Measurements from ENCODE around the gene PLCG1.

Gene PLCG1

DNA sequence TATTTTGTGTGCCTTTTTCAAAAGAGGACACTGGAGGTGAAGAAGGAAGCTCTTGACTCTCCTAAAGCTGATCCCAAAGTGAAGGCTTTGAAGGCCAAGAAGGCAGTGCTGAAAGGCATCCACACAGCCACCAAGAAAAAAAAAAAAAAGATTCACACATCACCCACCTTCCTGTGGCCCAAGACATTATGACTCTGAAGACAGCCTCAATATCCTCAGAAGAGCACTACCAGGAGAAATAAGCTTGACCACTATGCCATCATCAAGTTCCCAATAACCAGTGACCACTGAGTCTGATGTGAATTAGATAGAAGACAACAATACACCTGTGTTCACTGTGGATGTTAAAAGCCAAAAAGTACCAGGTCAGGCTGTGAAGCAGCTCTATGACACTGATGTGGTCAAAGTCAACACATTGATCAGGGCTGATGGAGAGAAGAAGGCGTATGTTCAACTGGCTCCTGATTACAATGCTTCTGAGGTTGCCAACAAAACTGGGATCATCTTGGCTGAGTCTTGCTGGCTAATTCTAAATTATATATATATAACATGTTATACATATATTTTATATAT, 59.4 kb downstream of the PLCG1 start:
- Histone ChIP-seq H3K36me3 (ENCODE audit: control insufficient read depth, insufficient read depth, low read length) (no peaks in the 10 kb centered on the region), H3K27ac (ENCODE audit: insufficient read depth, low read depth, low read length, poor library complexity, severe bottlenecking) (no peak overlapping the region), H3K4me3 (ENCODE audit: insufficient read depth, low read depth, low read length) (no peak overlapping the region), H3K9me3 (ENCODE audit: control insufficient read depth, low read length) (no peaks in the 10 kb centered on the region), H3K27me3 (ENCODE audit: control insufficient read depth, insufficient read depth, low read length, poor library complexity, severe bottlenecking) (no peaks in the 10 kb centered on the region), H3K4me1 (ENCODE audit: control insufficient read depth, insufficient read depth, low read length) (no peaks in the 10 kb centered on the region)
- WGBS, 2 experiments, result 94 to 100% methylated on average over 1 of the region's 1 CpG

DNA sequence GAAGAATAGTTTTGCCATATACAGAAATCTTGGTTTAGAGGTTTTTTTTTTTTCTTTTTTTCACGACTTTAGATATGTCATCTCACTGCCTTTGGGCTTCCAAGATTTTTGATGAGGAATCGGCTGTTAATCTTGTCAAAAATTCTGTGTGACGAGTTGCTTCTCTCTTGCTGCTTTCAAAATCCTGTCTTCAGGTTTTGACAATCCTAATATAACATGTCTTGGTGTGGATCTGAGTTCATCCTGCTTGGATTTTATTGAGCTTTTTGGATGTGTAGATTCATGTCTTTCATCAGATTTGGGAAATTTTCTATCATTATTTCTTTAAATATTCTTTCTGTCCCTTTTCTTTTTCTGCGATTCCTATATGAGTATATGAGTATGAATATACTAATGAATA, 61.1 kb downstream of the PLCG1 start:
- 92 to 95% methylated on average over 3 of the region's 4 CpGs for WGBS, 2 experiments
- Histone ChIP-seq H3K4me3 (ENCODE audit: insufficient read depth, low read depth, low read length) (no peak overlapping the region), H3K36me3 (ENCODE audit: control insufficient read depth, insufficient read depth, low read length) (no peaks in the 10 kb centered on the region), H3K4me1 (ENCODE audit: control insufficient read depth, insufficient read depth, low read length) (no peaks in the 10 kb centered on the region), H3K27ac (ENCODE audit: insufficient read depth, low read depth, low read length, poor library complexity, severe bottlenecking) (no peak overlapping the region), H3K27me3 (ENCODE audit: control insufficient read depth, insufficient read depth, low read length, poor library complexity, severe bottlenecking) (no peaks in the 10 kb centered on the region), H3K9me3 (ENCODE audit: control insufficient read depth, low read length) (no peaks in the 10 kb centered on the region)

GRCh38 chr20:41200446-41201202, 63.3 kb downstream of the PLCG1 start:
- WGBS, 2 experiments, result 75 to 89% methylated on average over 2 to 3 of the region's 3 CpGs

DNA sequence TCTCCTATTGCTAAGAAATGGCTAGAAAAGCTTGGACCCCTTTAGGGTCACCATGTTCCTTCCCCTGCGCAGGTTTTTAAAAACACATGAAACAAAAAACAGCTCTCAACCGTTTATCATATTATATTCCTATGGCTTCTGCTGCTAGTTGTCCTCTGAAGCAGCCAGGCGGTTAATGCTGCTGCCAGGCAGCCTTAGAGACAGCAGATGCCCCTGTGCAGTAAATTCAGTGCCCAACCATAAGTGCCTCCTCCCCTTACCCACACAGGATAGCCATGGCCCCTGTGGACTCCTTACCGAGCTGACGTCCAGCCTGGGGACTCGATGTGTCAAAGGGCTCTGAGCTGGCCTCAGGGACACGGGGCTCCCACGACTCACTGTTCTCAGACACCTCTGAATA, 64.4 kb downstream of the PLCG1 start:
- Histone ChIP-seq H3K27me3 (ENCODE audit: control insufficient read depth, insufficient read depth, low read length, poor library complexity, severe bottlenecking) (no peaks in the 10 kb centered on the region), H3K27ac (ENCODE audit: insufficient read depth, low read depth, low read length, poor library complexity, severe bottlenecking) (no peak overlapping the region), H3K4me3 (ENCODE audit: insufficient read depth, low read depth, low read length) (no peak overlapping the region), H3K9me3 (ENCODE audit: control insufficient read depth, low read length) (no peaks in the 10 kb centered on the region), H3K4me1 (ENCODE audit: control insufficient read depth, insufficient read depth, low read length) (no peaks in the 10 kb centered on the region), H3K36me3 (ENCODE audit: control insufficient read depth, insufficient read depth, low read length) (no peaks in the 10 kb centered on the region)
- WGBS, 2 experiments, result 92 to 96% methylated on average over 8 of the region's 8 CpGs

More at GRCh38 chr20:41200446-41201202, 63.3 kb downstream of the PLCG1 start:
- no peak overlapping the region for H3K4me3 ChIP-seq (ENCODE audit: insufficient read depth, low read depth, low read length)
- H3K9me3 ChIP-seq (ENCODE audit: control insufficient read depth, low read length), result no peaks in the 10 kb centered on the region
- H3K4me1 ChIP-seq (ENCODE audit: control insufficient read depth, insufficient read depth, low read length), result no peaks in the 10 kb centered on the region
- H3K36me3 ChIP-seq (ENCODE audit: control insufficient read depth, insufficient read depth, low read length), result no peaks in the 10 kb centered on the region
- H3K27me3 ChIP-seq (ENCODE audit: control insufficient read depth, insufficient read depth, low read length, poor library complexity, severe bottlenecking), result no peaks in the 10 kb centered on the region
- H3K27ac ChIP-seq (ENCODE audit: insufficient read depth, low read depth, low read length, poor library complexity, severe bottlenecking), result no peak overlapping the region

GRCh38 chr20:41202426-41202825, 65.1 kb downstream of the PLCG1 start:
- Histone ChIP-seq H3K36me3 (ENCODE audit: control insufficient read depth, insufficient read depth, low read length) (no peaks in the 10 kb centered on the region), H3K4me3 (ENCODE audit: insufficient read depth, low read depth, low read length) (no peak overlapping the region), H3K9me3 (ENCODE audit: control insufficient read depth, low read length) (no peaks in the 10 kb centered on the region), H3K27ac (ENCODE audit: insufficient read depth, low read depth, low read length, poor library complexity, severe bottlenecking) (no peak overlapping the region), H3K27me3 (ENCODE audit: control insufficient read depth, insufficient read depth, low read length, poor library complexity, severe bottlenecking) (no peaks in the 10 kb centered on the region), H3K4me1 (ENCODE audit: control insufficient read depth, insufficient read depth, low read length) (no peaks in the 10 kb centered on the region)
- 95 to 97% methylated on average over 10 of the region's 10 CpGs for WGBS, 2 experiments

DNA sequence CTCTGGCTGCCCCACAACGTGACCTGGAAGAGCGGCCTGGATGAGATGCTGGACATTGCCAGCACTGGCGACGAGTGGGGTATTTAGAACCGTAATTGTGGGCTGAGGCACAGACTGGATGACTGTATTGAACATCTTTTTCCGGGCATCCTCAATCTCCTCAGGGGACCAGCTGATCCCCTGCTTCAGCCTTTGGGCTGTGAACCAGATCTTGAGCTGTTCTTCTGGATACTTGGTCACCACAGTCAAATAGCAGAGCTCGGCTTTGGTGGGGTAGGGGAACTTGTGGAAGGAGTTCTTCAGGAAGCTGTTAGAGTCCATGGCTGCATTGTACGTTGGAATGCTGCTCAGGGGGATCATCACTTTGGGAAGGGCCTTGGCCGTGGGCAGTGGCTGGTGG, 66.3 kb downstream of the PLCG1 start:
- no peaks in the 10 kb centered on the region for H3K4me1 ChIP-seq (ENCODE audit: control insufficient read depth, insufficient read depth, low read length)
- no peaks in the 10 kb centered on the region for H3K27me3 ChIP-seq (ENCODE audit: control insufficient read depth, insufficient read depth, low read length, poor library complexity, severe bottlenecking)
- H3K36me3 ChIP-seq (ENCODE audit: control insufficient read depth, insufficient read depth, low read length), result no peaks in the 10 kb centered on the region
- no peak overlapping the region for H3K27ac ChIP-seq (ENCODE audit: insufficient read depth, low read depth, low read length, poor library complexity, severe bottlenecking)
- WGBS, 2 experiments, result 92 to 96% methylated on average over 9 of the region's 9 CpGs
- H3K4me3 ChIP-seq (ENCODE audit: insufficient read depth, low read depth, low read length), result no peak overlapping the region
- H3K9me3 ChIP-seq (ENCODE audit: control insufficient read depth, low read length), result no peaks in the 10 kb centered on the region

GRCh38 chr20:41204304-41205265, 67.2 kb downstream of the PLCG1 start:
- Histone ChIP-seq H3K27me3 (ENCODE audit: control insufficient read depth, insufficient read depth, low read length, poor library complexity, severe bottlenecking) (no peaks in the 10 kb centered on the region), H3K4me1 (ENCODE audit: control insufficient read depth, insufficient read depth, low read length) (no peaks in the 10 kb centered on the region), H3K9me3 (ENCODE audit: control insufficient read depth, low read length) (no peaks in the 10 kb centered on the region), H3K36me3 (ENCODE audit: control insufficient read depth, insufficient read depth, low read length) (no peaks in the 10 kb centered on the region), H3K4me3 (ENCODE audit: insufficient read depth, low read depth, low read length) (no peak overlapping the region), H3K27ac (ENCODE audit: insufficient read depth, low read depth, low read length, poor library complexity, severe bottlenecking) (no peak overlapping the region)
- 95% methylated on average over 7 to 8 of the region's 8 CpGs for WGBS, 2 experiments

DNA sequence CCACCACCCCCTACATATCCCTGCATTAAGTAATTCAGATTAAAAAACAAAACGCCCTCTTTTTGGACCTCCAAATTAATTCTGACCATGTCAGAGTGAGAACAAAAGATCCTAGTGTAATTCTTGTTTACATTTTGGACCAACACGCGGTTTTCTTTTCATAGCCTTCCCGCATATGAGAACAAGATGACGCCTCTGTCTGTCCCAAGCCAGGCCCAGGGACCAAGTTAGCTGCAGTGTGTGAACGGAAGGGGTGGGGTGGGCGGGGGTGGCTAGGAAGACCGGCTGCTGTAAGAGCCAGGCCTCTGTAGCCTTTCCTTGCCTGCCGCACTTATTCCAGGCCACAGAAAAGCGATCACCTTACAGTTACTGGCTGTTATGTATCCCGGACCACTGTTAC, 68.0 kb downstream of the PLCG1 start:
- no peaks in the 10 kb centered on the region for H3K9me3 ChIP-seq (ENCODE audit: control insufficient read depth, low read length)
- no peaks in the 10 kb centered on the region for H3K36me3 ChIP-seq (ENCODE audit: control insufficient read depth, insufficient read depth, low read length)
- no peaks in the 10 kb centered on the region for H3K27me3 ChIP-seq (ENCODE audit: control insufficient read depth, insufficient read depth, low read length, poor library complexity, severe bottlenecking)
- no peaks in the 10 kb centered on the region for H3K4me1 ChIP-seq (ENCODE audit: control insufficient read depth, insufficient read depth, low read length)
- WGBS, 2 experiments, result 91 to 95% methylated on average over 11 of the region's 11 CpGs
- H3K4me3 ChIP-seq (ENCODE audit: insufficient read depth, low read depth, low read length), result no peak overlapping the region
- H3K27ac ChIP-seq (ENCODE audit: insufficient read depth, low read depth, low read length, poor library complexity, severe bottlenecking), result no peak overlapping the region

DNA sequence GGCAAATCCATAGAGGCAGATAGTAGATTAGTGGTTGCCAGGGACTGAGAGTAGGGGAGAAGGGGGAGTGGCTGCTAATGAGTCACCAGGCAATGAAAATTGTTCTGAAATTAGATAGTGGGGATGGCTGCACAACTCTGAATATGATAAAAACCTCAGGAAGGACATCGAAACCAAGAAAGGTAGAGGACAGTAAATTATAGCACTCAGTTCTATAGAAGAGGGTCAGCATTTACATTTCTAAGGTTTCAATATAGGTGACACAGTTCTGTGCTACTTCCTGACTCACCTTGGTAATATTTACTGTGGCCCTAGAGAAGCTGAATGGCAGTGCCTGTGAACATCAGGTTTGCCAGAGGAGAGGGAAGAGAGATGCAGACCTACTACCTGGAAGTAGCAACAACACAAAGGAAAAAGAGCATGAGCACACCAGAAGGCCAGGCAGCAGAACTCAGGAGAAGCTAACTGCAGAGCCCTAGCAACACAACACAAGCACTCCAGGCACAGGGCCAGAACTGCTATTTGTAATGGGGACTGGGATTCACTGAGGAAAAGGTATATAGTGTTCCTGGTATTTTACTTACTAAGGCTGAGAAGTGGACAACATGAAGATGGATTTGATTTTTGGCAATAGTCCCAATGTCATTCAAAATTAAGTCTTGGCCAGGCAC, 75.9 kb downstream of the PLCG1 start:
- H3K4me1 ChIP-seq (ENCODE audit: control insufficient read depth, insufficient read depth, low read length), result no peaks in the 10 kb centered on the region
- 95 to 100% methylated on average over 1 of the region's 1 CpG for WGBS, 2 experiments
- H3K36me3 ChIP-seq (ENCODE audit: control insufficient read depth, insufficient read depth, low read length), result no peaks in the 10 kb centered on the region

More for the DNA sequence above, 75.9 kb downstream of the PLCG1 start:
- Histone ChIP-seq H3K9me3 (ENCODE audit: control insufficient read depth, low read length) (no peaks in the 10 kb centered on the region), H3K27ac (ENCODE audit: insufficient read depth, low read depth, low read length, poor library complexity, severe bottlenecking) (no peak overlapping the region), H3K4me3 (ENCODE audit: insufficient read depth, low read depth, low read length) (no peak overlapping the region), H3K27me3 (ENCODE audit: control insufficient read depth, insufficient read depth, low read length, poor library complexity, severe bottlenecking) (no peaks in the 10 kb centered on the region)

Measured in ectodermal cell (in vitro differentiated cells).